Raji (cell line): ENCODE results near the gene ZSWIM9.
A peak's percentile ranks its signal among the peaks of the same experiment; 100 is the strongest.

Experiments used
- POLR2A ChIP-seq: IDR thresholded peaks from 2 replicates; pipeline ENCODE4 v1.6.1; 2011; ENCODE audit warnings: low read depth, low read length, control low read depth; ENCODE audit not compliant: insufficient read depth

ZSWIM9 gene

GRCh38 chr19:48158210-48158790, 12.2 kb upstream of the ZSWIM9 start:
- no peak for TF ChIP-seq POLR2A

- TF ChIP-seq POLR2A = no peak
Observed at GRCh38 chr19:48168689-48169088, 1.8 kb upstream of the ZSWIM9 start.

DNA sequence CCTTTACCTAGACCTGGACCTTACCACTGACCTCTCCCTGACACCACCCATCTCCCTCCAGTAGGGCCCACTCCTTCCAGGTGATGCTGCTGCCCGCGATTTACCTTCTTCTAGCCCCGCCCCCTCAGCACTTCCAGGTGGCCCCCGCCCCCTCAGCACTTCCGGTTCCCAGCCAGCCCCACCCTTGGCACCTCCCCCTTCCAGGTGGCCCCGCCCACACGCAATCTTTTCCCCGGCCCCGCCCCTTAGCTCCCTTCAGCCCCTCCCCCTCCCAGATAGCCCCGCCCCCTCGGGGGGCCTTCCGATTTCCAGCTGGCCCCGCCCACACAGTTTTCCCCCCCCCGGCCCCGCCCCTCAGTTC, 922 bp upstream of the ZSWIM9 start:
- no peak for TF ChIP-seq POLR2A

DNA sequence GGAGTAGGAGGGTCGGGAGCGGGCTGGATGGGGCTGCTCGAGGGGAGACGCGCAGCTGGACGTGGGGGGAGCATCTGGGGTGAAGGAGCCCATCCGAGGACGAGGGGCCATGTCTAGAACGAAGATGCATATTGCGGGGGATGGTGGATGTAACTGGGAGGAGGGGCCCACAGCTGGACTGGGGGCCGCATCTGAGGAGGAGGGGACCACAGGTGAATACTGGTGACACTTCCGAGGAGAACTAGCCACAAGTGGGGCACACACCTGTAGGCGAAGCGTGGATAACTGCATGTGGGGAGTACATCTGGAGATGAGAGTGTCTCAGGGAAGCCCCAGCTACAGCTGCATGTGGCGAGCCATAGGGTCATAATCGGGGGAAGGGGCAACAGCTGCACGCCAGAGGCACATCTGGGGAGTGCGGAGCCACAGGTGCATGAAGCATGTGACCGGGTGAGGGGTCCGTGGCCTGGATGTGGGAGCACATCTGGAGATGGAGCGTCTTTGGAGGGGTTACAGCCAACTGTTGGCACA, 402 bp downstream of the ZSWIM9 start:
- peak; percentile 48 for TF ChIP-seq POLR2A

DNA sequence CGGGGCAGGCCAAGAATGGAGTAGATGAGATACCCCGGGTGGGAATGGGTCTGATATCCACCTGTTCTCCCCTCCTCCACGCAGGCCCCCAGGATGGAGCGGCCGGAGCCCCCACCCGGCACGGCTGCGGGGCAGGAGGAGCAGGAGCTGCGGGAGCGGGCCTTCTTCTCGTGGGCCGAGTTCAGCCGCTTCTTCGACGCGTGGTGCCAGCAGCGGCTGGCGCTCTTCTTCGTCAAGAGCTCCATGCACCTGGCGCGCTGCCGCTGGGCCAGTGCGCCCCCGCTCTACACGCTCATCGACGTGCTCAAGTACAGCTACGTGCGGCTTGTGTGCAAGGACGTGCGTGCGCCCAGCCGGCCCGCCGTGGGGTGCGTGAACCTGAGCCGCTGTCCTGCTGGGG, 1.2 kb downstream of the ZSWIM9 start:
- no peak for TF ChIP-seq POLR2A

GRCh38 chr19:48174445-48175030, 4.1 kb downstream of the ZSWIM9 start:
- no peak for TF ChIP-seq POLR2A

DNA sequence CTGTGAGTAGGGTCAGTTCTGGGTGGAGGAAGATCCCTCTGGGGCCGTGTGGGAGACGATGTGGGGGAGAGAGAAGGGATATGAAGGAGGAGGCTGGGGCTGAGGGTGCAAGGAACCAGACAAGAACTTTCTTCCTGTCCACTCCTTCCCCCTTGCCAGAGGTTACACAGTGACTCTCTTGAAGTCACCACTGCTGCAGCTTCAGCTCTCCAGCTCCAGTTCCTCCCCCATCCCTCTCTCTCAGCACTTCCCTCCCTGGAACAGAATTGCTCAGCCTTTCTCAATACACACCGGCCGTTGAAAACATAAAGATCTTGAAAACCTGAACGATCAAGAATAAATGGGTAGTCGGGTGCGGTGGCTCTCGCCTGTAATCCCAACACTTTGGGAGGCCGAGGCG, 5.1 kb downstream of the ZSWIM9 start:
- TF ChIP-seq POLR2A = no peak

DNA sequence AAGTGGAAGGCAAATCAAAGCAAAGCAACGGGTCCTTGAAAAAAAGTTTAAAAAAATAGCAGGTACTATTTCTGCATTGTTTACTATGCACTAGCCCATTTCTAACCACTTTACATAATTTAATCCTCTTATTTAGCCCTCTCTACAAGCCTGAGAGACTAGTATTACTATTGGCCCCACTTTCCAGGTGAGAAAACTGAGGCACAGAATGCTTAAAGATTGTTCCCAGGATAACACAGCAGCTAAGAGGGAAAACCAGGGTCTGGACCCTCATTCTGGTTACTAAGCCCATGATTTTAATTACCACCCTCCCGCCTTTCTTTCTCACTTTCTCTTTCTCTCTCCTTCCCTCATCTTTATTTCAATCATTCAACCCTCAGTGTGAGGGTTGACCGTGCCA, 5.7 kb downstream of the ZSWIM9 start:
- TF ChIP-seq POLR2A = no peak

DNA sequence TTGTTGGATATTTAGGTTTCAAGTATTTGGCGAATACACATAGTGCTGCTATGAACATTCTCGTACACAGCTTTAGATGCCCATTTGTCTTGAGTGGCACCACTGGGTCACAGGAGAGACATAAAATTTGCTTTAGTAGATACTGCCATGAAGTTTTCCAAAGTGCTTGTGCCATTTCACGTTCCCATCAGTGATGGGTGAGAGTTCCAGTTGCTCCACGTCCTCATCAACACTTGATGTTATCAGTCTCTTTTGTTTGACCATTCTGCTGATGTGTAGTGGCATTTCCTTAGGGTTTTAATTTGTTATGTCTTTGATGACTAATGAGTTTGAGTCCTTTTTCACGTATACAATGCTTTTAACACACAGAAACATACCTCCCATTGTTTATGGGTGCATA, 11.0 kb downstream of the ZSWIM9 start:
- no peak for TF ChIP-seq POLR2A

- TF ChIP-seq POLR2A = no peak
Observed at GRCh38 chr19:48182434-48182833, 12.0 kb downstream of the ZSWIM9 start.

DNA sequence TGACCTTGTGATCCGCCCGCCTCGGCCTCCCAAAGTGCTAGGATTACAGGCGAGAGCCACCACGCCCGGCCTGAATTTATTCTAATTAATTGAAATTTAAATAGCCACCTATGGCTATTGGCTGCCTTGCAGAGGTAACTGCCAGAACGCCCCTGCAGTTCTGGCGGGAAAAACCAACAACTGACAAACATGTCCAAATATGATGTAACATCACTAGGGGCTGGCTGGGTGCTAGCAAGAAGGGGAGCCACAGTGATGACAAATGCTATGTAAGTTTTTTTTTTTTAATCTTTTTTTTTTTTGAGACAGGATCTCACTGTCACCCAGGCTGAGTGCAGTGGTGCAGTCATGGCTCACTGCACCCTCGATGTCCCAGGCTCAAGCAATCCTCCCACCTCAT, 12.9 kb downstream of the ZSWIM9 start:
- TF ChIP-seq POLR2A = no peak

- peak; percentile 34; the same call in 1 of the 2 replicates for TF ChIP-seq POLR2A
Observed at GRCh38 chr19:48186015-48186414, 15.5 kb downstream of the ZSWIM9 start.

DNA sequence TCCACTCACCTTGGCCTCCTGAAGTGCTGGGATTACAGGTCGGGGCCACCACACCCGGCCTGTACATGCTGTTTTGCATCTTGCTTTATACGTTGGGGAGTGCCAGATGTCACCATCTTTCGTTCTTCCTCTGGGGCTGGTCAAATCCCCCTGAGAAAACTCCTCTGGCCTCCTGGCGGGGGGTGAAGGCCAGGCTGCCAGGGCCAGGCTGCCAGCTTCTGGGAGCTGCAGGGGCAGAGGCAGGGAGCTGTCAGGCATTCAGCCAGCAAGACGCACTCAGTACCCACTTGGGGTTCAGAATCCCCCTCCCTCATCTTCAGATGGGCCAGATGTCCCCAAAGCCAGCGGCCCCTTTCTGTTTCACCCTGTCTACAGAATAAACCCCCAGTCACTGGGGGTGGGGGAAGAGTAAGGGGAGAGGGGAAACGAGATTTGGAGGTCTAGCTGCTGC, 16.1 kb downstream of the ZSWIM9 start:
- TF ChIP-seq POLR2A = peak; percentile 49

DNA sequence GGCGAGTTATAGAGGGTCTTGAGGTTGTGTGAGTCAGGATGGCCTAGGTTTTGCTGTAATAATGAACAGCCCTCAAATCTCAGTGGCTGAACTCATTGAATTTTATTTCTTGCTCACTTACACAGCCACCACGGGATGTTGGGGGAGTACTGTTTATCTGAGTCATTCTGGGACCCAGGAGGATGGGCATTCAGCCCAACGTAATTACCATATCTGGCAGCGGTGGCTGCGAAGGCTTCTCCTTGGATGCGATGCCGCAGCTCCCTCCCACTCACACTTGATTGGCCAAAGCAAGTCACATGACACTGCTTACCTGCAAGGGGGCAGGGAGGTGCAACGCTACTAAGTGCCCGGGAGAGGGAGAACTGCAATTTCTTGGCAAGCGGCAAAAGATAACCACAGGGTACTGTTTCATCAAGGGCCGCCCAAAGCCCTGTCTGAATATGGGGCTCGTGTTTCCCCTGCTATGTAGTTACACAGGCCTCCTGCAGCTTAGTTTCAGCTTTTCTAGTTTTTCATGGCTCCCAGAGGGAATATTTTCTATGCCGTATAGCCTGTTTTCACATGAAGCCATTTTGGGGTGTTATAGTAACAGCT, 19.9 kb downstream of the ZSWIM9 start:
- no peak for TF ChIP-seq POLR2A

DNA sequence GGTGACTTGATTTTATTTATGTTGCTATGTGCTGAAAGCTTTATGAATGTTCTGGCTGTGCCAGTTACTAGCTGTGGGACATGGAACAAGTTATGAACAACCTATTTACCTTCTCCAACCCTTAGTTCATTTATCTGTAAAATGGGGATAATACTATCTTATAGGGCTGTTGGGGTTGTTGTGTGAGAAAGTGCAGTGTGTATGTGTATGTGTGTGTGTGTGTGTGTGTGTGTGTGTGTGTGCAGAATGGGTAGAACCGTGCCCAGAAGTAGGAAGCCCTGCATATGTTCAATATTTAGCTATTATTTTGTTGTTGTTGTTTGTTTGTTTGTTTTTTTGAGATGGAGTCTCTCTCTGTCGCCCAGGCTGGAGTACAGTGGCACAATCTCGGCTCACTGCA, 20.4 kb downstream of the ZSWIM9 start:
- no peak for TF ChIP-seq POLR2A

- TF ChIP-seq POLR2A = no peak
Observed at GRCh38 chr19:48192750-48193149, 22.3 kb downstream of the ZSWIM9 start.
